OCI-LY1 (cell line): Measurements from ENCODE around the gene OLIG3.

Experiments
- H2AFZ ChIP-seq: fragments of 200-600 bp; sonication (generic), shearing (Covaris generic); 2 replicates; pipeline ENCODE4 v1.6.0; 2014; ENCODE audit warnings: antibody characterized with exemption, mild to moderate bottlenecking, low read length
- H3F3A ChIP-seq: fragments of 200-600 bp; sonication (generic), shearing (Covaris generic); 2 replicates; pipeline ENCODE4 v1.6.0; 2014; ENCODE audit warnings: mild to moderate bottlenecking, antibody characterized with exemption, low read length, moderate library complexity; ENCODE audit not compliant: insufficient read depth
- H3K27ac ChIP-seq: fragments of 200-600 bp; sonication (generic); 2 replicates; pipeline ENCODE4 v1.5.1; 2014; ENCODE audit warnings: low read length, mixed run types, mild to moderate bottlenecking, low read depth; ENCODE audit not compliant: poor library complexity, severe bottlenecking
- H3K27me3 ChIP-seq: fragments of 200-600 bp; sonication (generic); 2 replicates; pipeline ENCODE4 v1.6.0; 2014; ENCODE audit warnings: antibody characterized with exemption, mild to moderate bottlenecking, low read length, moderate library complexity; ENCODE audit not compliant: insufficient read depth
- H3K36me3 ChIP-seq: fragments of 200-600 bp; sonication (generic); 2 replicates; pipeline ENCODE4 v1.6.1; 2014; ENCODE audit warnings: mild to moderate bottlenecking, antibody characterized with exemption, low read length, moderate library complexity, mixed read lengths; ENCODE audit not compliant: insufficient read depth
- H3K4me1 ChIP-seq: fragments of 200-600 bp; sonication (generic); 2 replicates; pipeline ENCODE4 v1.5.1; 2014; ENCODE audit warnings: mild to moderate bottlenecking, low read length, moderate library complexity; ENCODE audit not compliant: insufficient read depth, severe bottlenecking
- H3K4me2 ChIP-seq: fragments of 200-600 bp; sonication (generic), shearing (Covaris generic); 2 replicates; pipeline ENCODE4 v1.6.1; 2014; ENCODE audit warnings: low read length
- H3K4me3 ChIP-seq: fragments of 200-600 bp; sonication (generic); 2 replicates; pipeline ENCODE4 v1.5.1; 2014; ENCODE audit warnings: low read length, low read depth, mild to moderate bottlenecking, mixed read lengths; ENCODE audit not compliant: poor library complexity, severe bottlenecking
- H3K79me2 ChIP-seq: fragments of 200-600 bp; shearing (Covaris generic); 2 replicates; pipeline ENCODE4 v1.6.1; 2016; ENCODE audit warnings: mixed run types, low read length, mixed read lengths; ENCODE audit not compliant: insufficient read depth
- H3K9ac ChIP-seq: fragments of 200-600 bp; sonication (generic), shearing (Covaris generic); 2 replicates; pipeline ENCODE4 v1.6.1; 2014; ENCODE audit warnings: mild to moderate bottlenecking, low read length, mixed read lengths
- H3K9me2 ChIP-seq: fragments of 200-600 bp; sonication (generic), shearing (Covaris generic); 2 replicates; pipeline ENCODE4 v1.6.1; 2014; ENCODE audit warnings: low read depth, mild to moderate bottlenecking, low read length, mixed read lengths
- H3K9me3 ChIP-seq: fragments of 200-600 bp; shearing (Covaris generic); 2 replicates; pipeline ENCODE4 v1.6.1; 2014; ENCODE audit warnings: low read length, mixed read lengths
- H4K20me1 ChIP-seq: fragments of 200-600 bp; sonication (generic), shearing (Covaris generic); 2 replicates; pipeline ENCODE4 v1.6.0; 2016; ENCODE audit warnings: mild to moderate bottlenecking, low read length; ENCODE audit not compliant: insufficient read depth
- EZH2 ChIP-seq: fragments of 200-600 bp; sonication (generic), shearing (Covaris generic); IDR thresholded peaks from 2 replicates; pipeline ENCODE4 v1.8.0; 2017; ENCODE audit warnings: borderline replicate concordance, mixed run types, mild to moderate bottlenecking, antibody characterized with exemption, low read length, moderate library complexity, mixed read lengths
- TF ChIP-seq, protein P1 (sequence below): fragments of 200-600 bp; sonication (generic), shearing (Covaris generic); IDR thresholded peaks from 2 replicates; pipeline ENCODE4 v1.5.1; 2017; ENCODE audit warnings: mild to moderate bottlenecking, antibody characterized with exemption, low read length, moderate library complexity, mixed read lengths

OLIG3 gene

GRCh38 chr6:137512757-137513605, 18.8 kb upstream of the OLIG3 start:
- Histone ChIP-seq H3K9me2 (no peaks in the 10 kb centered on the region), H3K27me3 (0 out of 2 replicates have a peak, but pooled peaks cover 3% of the 10 kb centered on the region), H3K36me3 (no peaks in the 10 kb centered on the region), H2AFZ (no peak overlapping the region), H3F3A (no peaks in the 10 kb centered on the region), H3K9me3 (no peaks in the 10 kb centered on the region), H3K9ac (no peak overlapping the region), H3K4me3 (no peak overlapping the region), H3K4me2 (no peak overlapping the region), H3K27ac (no peak overlapping the region), H4K20me1 (no peaks in the 10 kb centered on the region), H3K4me1 (no peaks in the 10 kb centered on the region), H3K79me2 (no peaks in the 10 kb centered on the region)
- TF ChIP-seq EZH2, result no peak

DNA sequence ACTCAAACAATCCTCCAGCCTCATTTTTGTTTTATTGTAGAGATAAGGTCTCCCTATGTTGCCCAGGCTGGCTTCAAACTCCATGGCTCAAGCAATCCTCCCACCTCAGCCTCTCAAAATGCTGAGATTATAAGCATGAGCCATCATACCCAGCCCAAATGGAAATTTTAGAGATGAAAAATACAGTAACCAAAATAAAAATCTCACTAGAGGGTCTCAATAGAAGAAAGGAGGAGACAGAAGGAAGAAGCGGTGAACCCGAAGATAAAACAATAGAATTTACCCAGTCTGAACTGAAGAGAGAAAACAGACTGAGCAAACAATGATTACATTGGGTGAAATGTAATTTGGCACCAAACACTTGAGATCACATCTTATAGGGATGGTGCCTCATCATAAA, 16.7 kb upstream of the OLIG3 start:
- 0 out of 2 replicates have a peak, but pooled peaks cover 3% of the 10 kb centered on the region for H3K27me3 ChIP-seq
- no peaks in the 10 kb centered on the region for H4K20me1 ChIP-seq

DNA sequence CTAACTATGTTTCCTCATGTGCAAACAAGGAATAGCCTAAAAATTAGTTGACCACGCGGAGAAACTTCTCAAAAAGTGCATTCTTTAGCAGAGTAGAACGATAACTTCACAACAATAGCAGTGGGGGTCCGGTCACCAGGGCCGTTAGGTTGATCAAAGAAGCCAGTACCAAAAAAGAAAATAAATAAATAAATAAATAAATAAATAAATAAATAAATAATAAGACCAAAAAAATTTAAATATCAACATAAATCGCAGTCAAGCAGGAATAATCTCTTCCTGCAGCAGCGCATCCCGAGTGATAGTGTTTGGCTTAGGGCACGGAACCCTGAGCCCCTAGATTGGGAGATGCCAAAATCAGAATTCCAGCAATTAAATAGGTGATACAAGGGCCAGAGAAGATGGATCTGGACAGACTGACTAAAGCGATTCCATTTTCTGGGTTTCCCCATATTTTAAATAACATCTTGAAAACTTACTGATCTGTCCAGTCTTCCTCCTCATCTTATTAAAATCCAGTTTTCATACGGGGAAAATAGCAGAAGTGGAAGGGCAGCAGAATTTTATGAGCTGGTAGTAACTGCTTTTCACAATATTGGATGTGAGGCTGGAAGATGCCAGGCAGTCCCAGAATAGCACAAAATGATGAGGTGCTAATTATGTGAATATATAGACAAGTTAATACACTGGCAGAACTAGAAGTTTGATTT, 4.4 kb upstream of the OLIG3 start:
- Histone ChIP-seq H3K4me1 (no peaks in the 10 kb centered on the region), H4K20me1 (no peaks in the 10 kb centered on the region), H3K27me3 (no peaks in the 10 kb centered on the region), H3K9ac (no peak overlapping the region), H3K9me2 (no peaks in the 10 kb centered on the region), H3K36me3 (no peaks in the 10 kb centered on the region), H3F3A (no peaks in the 10 kb centered on the region), H3K27ac (no peak overlapping the region), H3K4me2 (no peak overlapping the region), H3K79me2 (no peaks in the 10 kb centered on the region), H3K9me3 (no peaks in the 10 kb centered on the region), H2AFZ (no peak overlapping the region), H3K4me3 (no peak overlapping the region)
- no peak for TF ChIP-seq EZH2
- TF ChIP-seq, protein P1, sequence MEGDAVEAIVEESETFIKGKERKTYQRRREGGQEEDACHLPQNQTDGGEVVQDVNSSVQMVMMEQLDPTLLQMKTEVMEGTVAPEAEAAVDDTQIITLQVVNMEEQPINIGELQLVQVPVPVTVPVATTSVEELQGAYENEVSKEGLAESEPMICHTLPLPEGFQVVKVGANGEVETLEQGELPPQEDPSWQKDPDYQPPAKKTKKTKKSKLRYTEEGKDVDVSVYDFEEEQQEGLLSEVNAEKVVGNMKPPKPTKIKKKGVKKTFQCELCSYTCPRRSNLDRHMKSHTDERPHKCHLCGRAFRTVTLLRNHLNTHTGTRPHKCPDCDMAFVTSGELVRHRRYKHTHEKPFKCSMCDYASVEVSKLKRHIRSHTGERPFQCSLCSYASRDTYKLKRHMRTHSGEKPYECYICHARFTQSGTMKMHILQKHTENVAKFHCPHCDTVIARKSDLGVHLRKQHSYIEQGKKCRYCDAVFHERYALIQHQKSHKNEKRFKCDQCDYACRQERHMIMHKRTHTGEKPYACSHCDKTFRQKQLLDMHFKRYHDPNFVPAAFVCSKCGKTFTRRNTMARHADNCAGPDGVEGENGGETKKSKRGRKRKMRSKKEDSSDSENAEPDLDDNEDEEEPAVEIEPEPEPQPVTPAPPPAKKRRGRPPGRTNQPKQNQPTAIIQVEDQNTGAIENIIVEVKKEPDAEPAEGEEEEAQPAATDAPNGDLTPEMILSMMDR, result no peak

More for the DNA sequence above, 16.7 kb upstream of the OLIG3 start:
- no peaks in the 10 kb centered on the region for H3K4me1 ChIP-seq
- no peak overlapping the region for H2AFZ ChIP-seq
- H3K9me3 ChIP-seq, result no peaks in the 10 kb centered on the region
- TF ChIP-seq, protein P1, result no peak
- no peak for TF ChIP-seq EZH2
- H3K4me3 ChIP-seq, result no peak overlapping the region
- H3K27ac ChIP-seq, result no peak overlapping the region
- H3K79me2 ChIP-seq, result no peaks in the 10 kb centered on the region
- no peak overlapping the region for H3K9ac ChIP-seq
- no peak overlapping the region for H3K4me2 ChIP-seq
- H3K9me2 ChIP-seq, result no peaks in the 10 kb centered on the region
- H3K36me3 ChIP-seq, result no peaks in the 10 kb centered on the region
- no peaks in the 10 kb centered on the region for H3F3A ChIP-seq
